Endometrial microvascular endothelial cells (primary cell): ENCODE data around the gene GNA14. TPM values are rescaled to one million over a fixed set of nuclear protein-coding genes. Genes with fewer than 3 reads are reported as not detected.
"Not testable (repeated sequence)": the region's sequence is repeated elsewhere in the genome, so short reads cannot be mapped to it uniquely, and the experiment has no call there.

Experiments
- in situ Hi-C: cut with HindIII; loops from 2 replicates; pipeline ENCODE4 v1.10.0; 2017; ENCODE audit warnings: low sequenced_read_pairs, low pct_unique_long_range_greater_than_20kb; ENCODE audit errors: inconsistent ontology term
- total RNA-seq: library from RNA; depleted of rRNA; stranded (reverse); fragments of >200 nt; gene quantifications from one replicate; pipeline ENCODE4 v1.2.3, GENCODE V29; 2015; ENCODE audit errors: inconsistent ontology term

GNA14 gene
- total RNA-seq = 0.56 TPM

- in situ Hi-C loops = no loop called here
Observed at GRCh38 chr9:77648234-77649108, at the start of gene GNA14. Gene GNA14, minus strand, starts transcription at chr9:77648322. Its CDS starts 529 bp downstream, at chr9:77647793.

GRCh38 chr9:77697238-77697984, 49.3 kb upstream of the GNA14 start:
- in situ Hi-C loops = no loop called here

GRCh38 chr9:77690723-77691122, 42.6 kb upstream of the GNA14 start:
- in situ Hi-C loops = not testable (repeated sequence)

DNA sequence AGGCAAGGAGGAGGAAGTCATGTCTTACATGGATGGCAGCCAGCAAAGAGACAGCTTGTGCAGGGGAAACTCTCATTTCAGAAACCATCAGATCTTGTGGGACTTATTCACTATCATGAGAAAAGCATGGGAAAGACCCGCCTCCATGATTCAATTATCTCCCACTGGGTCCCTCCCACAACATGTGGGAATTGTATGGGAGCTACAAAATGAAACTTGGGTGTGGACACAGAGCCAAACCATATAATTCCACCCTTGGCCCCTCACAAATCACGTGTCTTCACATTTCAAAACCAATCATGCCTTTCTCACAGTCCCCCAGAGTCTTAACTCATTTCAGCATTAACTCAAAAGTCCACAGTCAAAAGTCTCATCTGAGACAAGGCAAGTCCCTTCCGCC, 42.0 kb upstream of the GNA14 start:
- in situ Hi-C loops = not testable (repeated sequence)

GRCh38 chr9:77687737-77688136, 39.6 kb upstream of the GNA14 start:
- in situ Hi-C loops = not testable (repeated sequence)

GRCh38 chr9:77680581-77680980, 32.5 kb upstream of the GNA14 start:
- in situ Hi-C loops = no loop called here

DNA sequence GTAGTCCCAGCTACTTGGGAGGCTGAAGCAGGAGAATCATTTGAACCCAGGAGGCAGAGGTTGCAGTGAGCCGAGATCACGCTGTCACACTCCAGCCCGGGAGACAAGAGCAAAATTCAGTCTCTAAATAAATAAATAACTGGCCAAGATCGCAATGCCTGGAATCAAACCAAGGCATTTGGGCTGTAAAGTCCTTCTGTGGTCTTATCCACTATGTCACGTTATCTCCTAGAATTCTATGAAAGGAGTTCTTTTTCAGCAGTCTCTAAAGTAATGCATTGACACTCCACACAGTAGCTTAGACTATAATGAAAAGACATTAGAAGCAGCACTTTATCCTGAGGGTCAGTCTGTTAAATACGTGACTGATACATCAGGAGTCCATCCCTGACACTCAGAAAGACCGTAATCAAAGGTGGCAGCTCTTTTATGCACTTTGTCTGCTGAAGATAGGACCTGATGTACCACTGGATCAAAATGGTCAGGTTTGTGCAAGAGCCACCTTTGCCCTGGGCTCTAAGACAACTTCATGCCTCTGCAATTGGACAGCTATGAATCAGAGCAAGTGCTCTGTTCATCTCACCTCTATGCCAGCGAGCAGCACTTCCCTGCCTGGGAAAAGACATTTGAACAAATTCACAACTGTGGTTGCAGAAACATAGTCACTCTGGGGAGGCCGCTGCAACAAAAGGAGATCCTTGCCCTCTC, 31.7 kb upstream of the GNA14 start:
- in situ Hi-C loops = no loop called here

GRCh38 chr9:77679088-77679487, 31.0 kb upstream of the GNA14 start:
- in situ Hi-C loops = no loop called here

DNA sequence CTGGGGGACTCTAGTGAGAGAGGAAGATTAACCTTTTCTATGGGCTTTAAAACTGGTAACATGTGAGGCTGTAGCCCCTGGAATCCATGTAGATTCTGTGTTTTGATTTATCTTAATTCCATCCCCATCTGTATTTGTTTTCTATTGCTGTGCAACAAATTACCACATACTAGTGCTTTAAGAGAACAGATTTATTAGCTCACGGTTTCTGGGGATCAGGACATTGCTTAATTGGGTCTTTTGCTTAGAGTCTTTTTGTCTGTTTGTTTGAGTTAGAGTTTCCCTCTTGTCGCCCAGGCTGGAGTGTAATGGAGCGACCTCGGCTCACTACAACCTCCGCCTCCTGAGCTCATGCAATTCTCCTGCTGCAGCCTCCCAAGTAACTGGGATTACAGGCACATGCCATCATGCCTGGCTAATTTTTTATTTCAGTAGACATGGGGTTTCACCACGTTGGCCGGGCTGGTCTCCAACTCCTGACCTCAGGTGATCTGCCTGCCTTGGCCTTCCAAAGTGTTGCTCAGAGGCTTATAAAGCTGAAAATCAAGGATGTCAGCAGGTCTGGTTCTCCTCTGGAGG, 29.9 kb upstream of the GNA14 start:
- in situ Hi-C loops = no loop called here

DNA sequence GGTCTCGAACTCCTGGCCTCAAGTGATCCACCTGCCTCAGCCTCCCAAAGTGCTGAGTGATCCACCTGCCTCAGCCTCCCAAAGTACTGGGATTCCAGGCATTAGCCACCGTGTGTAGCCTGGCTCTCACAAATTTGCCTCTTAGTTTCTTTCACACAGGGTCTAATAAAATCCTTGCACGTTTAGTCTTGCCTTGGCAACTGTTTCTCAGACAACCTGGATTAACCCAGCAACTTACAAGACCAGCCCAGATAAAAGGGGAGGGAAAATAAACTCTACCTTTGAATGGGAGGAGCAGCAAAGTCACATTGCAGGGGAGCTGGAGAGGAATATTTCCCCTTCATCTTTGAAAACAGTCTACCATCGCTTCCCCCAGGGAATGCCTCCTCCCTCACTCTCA, 29.3 kb upstream of the GNA14 start:
- in situ Hi-C loops = no loop called here

- in situ Hi-C loops = no loop called here
Observed at GRCh38 chr9:77673941-77674791, 26.0 kb upstream of the GNA14 start.

- in situ Hi-C loops = no loop called here
Observed at GRCh38 chr9:77672183-77672582, 24.1 kb upstream of the GNA14 start.

- in situ Hi-C loops = no loop called here
Observed at GRCh38 chr9:77667151-77667550, 19.0 kb upstream of the GNA14 start.

GRCh38 chr9:77663754-77664153, 15.6 kb upstream of the GNA14 start:
- in situ Hi-C loops = no loop called here

GRCh38 chr9:77661566-77662085, 13.5 kb upstream of the GNA14 start:
- in situ Hi-C loops = no loop called here

GRCh38 chr9:77659926-77660325, 11.8 kb upstream of the GNA14 start:
- in situ Hi-C loops = no loop called here

DNA sequence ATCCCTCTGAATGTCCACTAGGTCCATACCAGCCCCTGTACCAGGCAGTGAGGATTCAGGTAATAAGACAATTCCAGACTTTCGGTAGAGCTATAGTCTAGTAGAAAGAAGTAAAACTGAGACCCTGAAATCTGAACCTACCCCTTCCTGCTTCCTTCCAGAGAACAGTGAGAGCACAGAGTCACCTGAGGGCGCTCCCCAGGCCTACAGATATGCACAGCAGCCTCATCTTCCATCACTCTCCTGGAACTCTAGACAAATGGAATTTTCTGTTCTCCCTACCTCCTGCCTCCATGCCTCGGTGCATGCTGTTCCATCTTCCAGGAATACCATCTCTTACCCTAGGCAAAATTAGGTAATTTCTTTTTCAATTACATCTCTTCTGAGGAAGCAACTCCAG, 3.1 kb upstream of the GNA14 start:
- in situ Hi-C loops = no loop called here
